ENCODE data around the gene ZEB2. TPM values are rescaled to one million over a fixed set of nuclear protein-coding genes. Genes with fewer than 3 reads are reported as not detected.
A peak's percentile ranks its signal among the peaks of the same experiment; 100 is the strongest.

ZEB2 gene
- total RNA-seq, 1 donor from 2014 or later = 139 TPM

DNA sequence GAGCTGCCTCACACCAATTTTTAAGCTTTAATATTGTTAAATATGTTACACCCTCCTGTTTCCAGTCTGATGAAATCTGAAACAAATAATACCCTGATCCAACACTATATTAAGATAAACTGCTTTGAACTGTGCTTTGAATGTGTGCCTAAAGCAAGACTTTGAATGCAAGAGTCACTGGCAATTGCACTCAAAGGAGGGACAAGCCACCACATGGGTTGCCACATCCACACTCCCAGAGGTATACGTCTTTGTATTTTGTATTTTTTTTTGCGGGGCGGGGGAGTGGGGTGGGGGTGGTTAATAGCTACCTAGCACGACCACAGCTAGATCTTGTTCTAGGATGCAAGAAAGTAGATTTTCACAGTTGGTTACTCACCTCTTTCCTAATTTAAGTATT lies 1.8 kb upstream of the ZEB2 start:
- no peak for DNase-seq (ENCODE audit: extremely low spot score, unreplicated experiment)
- Mint-ChIP-seq H3K4me1 (ENCODE audit: unreplicated experiment) (peaks cover 34% of the 10 kb centered on the region), H3K4me3 (ENCODE audit: unreplicated experiment) (no peak overlapping the region), H3K27ac (ENCODE audit: unreplicated experiment) (peak overlapping the region; percentile 94), H3K9me3 (ENCODE audit: unreplicated experiment) (no peaks in the 10 kb centered on the region), H3K27me3 (ENCODE audit: unreplicated experiment) (no peaks in the 10 kb centered on the region), H3K36me3 (ENCODE audit: unreplicated experiment) (peaks cover 2% of the 10 kb centered on the region)
- TF ChIP-seq, protein P1, sequence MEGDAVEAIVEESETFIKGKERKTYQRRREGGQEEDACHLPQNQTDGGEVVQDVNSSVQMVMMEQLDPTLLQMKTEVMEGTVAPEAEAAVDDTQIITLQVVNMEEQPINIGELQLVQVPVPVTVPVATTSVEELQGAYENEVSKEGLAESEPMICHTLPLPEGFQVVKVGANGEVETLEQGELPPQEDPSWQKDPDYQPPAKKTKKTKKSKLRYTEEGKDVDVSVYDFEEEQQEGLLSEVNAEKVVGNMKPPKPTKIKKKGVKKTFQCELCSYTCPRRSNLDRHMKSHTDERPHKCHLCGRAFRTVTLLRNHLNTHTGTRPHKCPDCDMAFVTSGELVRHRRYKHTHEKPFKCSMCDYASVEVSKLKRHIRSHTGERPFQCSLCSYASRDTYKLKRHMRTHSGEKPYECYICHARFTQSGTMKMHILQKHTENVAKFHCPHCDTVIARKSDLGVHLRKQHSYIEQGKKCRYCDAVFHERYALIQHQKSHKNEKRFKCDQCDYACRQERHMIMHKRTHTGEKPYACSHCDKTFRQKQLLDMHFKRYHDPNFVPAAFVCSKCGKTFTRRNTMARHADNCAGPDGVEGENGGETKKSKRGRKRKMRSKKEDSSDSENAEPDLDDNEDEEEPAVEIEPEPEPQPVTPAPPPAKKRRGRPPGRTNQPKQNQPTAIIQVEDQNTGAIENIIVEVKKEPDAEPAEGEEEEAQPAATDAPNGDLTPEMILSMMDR (IDR thresholded peaks at IDR 0.05) = no peak

DNA sequence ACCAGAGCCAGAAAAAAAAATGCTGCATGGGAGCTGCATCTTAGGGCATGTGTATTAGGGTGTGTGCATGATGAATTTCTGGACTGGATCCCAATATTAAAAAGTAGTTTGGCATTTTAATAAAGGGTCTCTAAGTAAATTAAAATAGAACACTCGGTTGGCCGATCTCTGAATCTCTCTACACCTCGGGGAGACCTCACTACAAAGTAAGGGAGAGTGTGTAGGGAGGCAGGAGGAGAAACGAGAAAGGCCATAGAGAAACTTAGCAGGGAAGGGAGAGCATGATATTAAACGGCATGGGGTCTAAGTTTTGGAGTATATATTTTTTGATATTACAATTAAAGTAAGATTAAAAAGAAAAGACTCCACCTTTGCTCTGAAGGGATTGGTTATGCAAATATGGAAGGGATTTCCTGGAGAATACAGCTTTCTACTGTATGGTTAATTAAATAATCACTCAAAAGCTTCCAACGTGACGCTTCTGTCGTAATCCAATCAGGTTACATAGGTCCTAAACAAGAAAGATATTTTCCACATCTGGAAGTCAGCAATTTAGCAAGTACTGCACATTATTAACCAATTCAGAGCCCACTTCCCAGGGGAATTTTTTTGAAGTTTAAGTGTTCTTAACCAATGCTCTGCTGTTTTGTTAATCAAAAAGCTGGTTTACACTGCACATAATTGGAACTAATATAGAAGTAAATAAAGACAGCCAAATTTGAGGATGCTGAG lies 1.0 kb upstream of the ZEB2 start:
- Mint-ChIP-seq H3K36me3 (ENCODE audit: unreplicated experiment) (peaks cover 2% of the 10 kb centered on the region), H3K9me3 (ENCODE audit: unreplicated experiment) (no peaks in the 10 kb centered on the region), H3K27ac (ENCODE audit: unreplicated experiment) (peak overlapping the region; percentile 90), H3K4me3 (ENCODE audit: unreplicated experiment) (no peak overlapping the region), H3K4me1 (ENCODE audit: unreplicated experiment) (peaks cover 34% of the 10 kb centered on the region), H3K27me3 (ENCODE audit: unreplicated experiment) (no peaks in the 10 kb centered on the region)
- TF ChIP-seq, protein P1 (IDR thresholded peaks at IDR 0.05) = no peak
- DNase-seq (ENCODE audit: extremely low spot score, unreplicated experiment) = no peak

DNA sequence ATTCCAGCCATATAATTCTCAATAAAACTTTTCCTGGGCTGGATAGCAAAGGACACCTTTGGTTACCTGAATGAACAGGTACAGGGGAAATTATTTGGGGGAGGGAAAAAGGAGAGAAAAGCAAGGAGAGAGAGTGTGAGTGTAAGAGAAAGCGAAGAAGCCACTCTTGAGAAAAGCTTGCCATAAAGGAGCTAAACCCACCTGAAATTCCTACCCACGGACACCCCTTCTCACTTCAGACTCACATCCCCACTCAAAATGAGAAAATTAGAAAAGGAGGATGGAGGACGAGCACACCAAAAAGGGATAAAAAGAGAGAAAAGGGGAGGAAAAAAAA lies 354 bp downstream of the ZEB2 start:
- Mint-ChIP-seq H3K27ac (ENCODE audit: unreplicated experiment) (no peak overlapping the region), H3K36me3 (ENCODE audit: unreplicated experiment) (peaks cover 2% of the 10 kb centered on the region), H3K4me3 (ENCODE audit: unreplicated experiment) (no peak overlapping the region), H3K4me1 (ENCODE audit: unreplicated experiment) (peaks cover 40% of the 10 kb centered on the region), H3K27me3 (ENCODE audit: unreplicated experiment) (no peaks in the 10 kb centered on the region), H3K9me3 (ENCODE audit: unreplicated experiment) (no peaks in the 10 kb centered on the region)
- TF ChIP-seq, protein P1 (IDR thresholded peaks at IDR 0.05) = no peak
- DNase-seq (ENCODE audit: extremely low spot score, unreplicated experiment) = no peak

DNA sequence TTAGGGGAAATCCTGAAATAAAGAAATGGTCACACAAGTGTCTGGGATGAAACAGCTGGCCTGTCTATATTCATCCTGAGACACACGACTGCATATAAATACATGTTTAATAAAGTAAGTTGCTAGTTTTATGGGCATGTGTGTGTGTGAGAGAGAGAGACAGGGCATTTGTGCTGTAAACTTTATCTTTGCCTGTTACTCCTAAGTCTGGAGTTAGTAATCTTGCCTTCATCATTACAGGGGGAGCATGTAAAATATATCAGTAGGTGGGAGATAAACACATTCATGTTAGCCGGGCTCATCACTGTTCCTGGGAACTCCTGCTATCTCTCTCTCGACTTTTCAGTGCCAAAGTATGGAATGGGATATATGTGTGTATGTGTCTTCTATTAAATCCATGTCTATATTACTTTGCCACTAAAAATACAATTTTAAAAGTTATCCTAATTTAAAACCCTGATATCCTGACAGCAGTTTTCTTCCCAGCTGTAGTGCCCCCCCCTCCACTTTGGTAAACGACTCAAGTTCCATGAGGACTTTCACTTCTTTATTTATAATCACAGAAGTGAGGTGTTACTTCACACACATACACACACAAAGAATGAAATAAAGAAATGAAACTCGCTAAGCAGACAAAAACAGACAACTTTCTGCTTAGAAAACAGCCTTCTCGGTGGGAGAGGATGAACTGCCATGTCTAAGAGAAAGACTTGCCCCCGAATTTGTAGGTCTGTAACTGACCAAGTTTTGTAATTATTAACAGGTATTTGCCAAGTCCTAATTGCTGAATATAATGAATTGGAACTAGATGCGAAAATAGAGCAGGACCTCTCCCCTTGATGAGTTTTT lies 947 bp downstream of the ZEB2 start:
- Mint-ChIP-seq H3K27me3 (ENCODE audit: unreplicated experiment) (no peaks in the 10 kb centered on the region), H3K4me1 (ENCODE audit: unreplicated experiment) (peaks cover 45% of the 10 kb centered on the region), H3K27ac (ENCODE audit: unreplicated experiment) (no peak overlapping the region), H3K9me3 (ENCODE audit: unreplicated experiment) (no peaks in the 10 kb centered on the region), H3K36me3 (ENCODE audit: unreplicated experiment) (peaks cover 5% of the 10 kb centered on the region), H3K4me3 (ENCODE audit: unreplicated experiment) (no peak overlapping the region)
- DNase-seq (ENCODE audit: extremely low spot score, unreplicated experiment) = no peak
- TF ChIP-seq, protein P1 (IDR thresholded peaks at IDR 0.05) = no peak
